Inflammatory macrophage treated with lipopolysaccharide for 1 hour (primary cell): ENCODE data around the gene LAMA3.

Experiments used
- DNase-seq, 2 donors: peaks; one replicate each; pipeline ENCODE4 v3.0.0-alpha.2; 2020 to 2022

Gene LAMA3

GRCh38 chr18:23825496-23825895, 136.2 kb downstream of the LAMA3 start:
- DNase-seq, result no peak

DNA sequence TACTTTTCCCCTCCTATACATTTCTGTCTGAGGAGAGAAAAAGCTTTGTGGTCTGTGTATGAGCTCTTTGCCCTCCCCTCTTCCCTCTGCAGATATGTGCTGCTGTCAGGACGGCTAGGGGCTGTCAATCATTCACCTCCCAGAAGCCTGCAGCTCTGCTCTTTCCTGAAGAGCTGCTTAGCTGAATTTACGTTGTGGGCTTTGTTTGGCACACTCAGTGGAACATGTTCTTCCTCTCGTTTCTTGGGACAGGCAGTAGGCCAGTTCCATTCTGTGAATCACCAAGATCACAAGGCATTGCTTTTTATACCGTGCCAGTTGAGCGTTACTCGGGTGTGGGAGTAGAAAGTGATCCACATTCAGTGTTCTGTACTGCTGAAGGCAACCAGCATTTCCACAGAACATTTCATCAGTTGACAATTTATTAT, 136.7 kb downstream of the LAMA3 start:
- DNase-seq, result peak; percentile 56 to 74

GRCh38 chr18:23826850-23827620, 137.8 kb downstream of the LAMA3 start:
- no peak for DNase-seq

DNA sequence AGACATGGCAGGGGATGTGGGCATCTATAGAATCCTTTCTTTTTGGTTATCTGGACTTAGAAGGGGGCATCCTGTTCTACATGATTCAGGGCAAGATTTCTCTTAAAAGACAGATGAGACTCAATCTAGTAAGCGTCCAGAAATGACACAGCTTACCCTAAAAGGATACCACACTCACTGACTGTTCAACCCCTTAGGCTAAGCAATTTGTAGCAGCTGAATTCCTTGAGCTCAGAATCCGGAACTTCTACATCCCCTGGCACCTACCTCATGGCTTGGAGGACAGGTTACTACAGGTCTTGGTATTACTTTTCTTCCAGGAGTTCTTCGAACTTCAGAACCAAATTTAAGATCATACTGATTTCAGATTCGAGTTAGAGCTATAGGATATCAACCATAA, 138.4 kb downstream of the LAMA3 start:
- DNase-seq, result no peak

- DNase-seq, result peak; percentile 45 to 68
These were observed 139.2 kb downstream of the LAMA3 start for GRCh38 chr18:23828426-23828825.

DNA sequence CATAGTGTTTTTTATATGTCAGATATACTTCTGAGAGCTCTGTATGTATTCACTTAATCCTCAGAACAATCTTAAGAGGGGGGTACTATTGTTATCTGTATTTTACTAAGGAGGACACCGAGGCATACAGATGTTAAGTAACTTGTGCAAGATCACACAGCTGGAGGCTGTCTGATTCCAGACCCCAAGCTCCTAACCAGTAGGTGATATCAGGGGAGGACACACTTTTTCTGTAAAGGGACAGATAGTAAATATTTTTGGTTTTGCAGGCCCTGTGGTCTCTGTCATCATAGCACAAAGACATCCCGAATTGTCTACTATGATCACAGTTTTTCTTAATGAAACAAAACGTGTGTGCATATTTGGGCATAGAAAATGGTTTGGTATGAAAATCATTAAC, 143.7 kb downstream of the LAMA3 start:
- DNase-seq, result no peak

- no peak for DNase-seq
These were observed 144.5 kb downstream of the LAMA3 start for GRCh38 chr18:23833714-23834113.

DNA sequence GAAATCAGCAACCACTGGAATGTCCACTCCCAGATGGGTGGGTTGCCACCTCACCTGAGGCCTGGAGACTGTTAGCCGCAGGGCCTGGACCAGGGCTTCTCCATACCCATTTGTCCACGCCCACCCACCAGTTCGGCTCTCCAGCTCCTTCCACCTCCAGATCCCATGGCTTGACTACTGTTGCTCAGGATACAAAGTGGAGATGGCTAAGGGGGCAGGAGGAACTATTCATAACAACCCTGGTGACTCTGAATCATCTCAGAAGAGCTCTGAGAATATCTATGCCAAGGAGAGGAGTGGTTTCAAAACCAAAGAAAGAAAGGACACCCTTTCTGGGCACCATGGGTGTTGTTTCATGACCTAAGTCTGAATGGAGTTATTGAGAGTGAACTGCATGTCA, 145.8 kb downstream of the LAMA3 start:
- peak; percentile 62 to 93 for DNase-seq

DNA sequence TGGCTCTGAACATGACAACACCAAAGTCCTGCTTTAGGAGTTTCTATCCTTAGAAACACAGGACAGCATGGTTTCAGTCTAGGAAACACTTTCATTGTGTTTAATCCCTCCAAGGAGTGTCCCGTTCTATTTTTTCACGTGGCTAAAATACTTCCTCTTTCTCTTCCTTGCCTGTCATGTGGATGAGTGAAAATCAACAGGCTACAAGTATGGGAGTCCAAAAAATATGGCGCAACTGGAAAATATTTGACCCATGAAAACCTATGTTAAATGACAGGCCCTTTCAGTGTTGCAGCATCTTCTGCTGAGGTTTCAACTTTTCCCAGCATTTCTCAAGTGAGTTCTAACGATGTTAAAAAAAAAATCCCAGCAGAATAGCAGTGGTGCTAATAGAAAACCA, 146.3 kb downstream of the LAMA3 start:
- DNase-seq, result peak; percentile 90 to 96

GRCh38 chr18:23837591-23837990, 148.3 kb downstream of the LAMA3 start:
- peak; percentile 80 to 86 for DNase-seq

DNA sequence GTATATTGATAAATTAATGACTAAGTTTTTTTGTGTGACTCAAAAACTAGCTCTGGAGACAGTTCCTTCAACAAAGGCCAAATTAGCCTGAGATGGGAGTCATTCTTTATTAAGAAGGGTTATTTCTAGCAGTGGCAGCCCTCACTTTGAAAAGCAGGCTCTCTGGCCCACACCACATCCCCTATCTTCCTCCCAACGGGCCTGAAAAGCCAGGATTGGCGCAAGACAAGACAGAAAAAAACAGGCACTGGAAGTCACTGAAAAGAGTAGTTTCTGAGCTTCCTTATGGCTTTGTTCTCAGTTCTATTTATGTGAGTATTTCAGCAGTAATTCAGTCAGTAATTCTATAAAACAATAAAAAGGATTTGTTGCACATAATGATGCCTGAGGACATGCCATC, 149.0 kb downstream of the LAMA3 start:
- peak; percentile 14 to 46 for DNase-seq

DNA sequence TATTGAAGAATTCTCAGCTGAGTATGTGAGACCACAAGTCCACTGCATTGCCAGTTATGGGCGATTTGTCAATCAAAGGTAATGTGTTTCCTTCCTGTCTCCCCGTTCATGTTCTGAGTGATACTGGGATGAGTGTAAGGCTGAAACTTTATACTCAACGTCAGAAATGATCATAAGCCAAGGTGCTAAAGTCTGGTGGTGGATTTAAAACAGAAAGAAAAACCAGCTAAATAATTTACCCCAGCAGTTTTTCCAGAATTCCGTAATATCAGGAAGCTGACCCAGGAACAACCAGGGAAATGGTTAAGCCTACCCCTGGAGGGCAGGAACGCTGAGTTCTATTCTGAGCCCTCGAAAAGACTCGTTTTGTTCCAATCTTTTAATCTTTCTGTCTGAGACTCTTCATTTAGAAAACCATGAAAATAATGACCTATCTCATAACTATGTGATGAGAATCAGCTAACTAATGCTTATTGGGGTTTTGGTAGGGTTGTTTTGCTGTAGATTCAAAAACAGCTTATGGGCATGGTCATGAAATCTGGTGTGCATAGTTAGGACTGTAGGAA, 149.6 kb downstream of the LAMA3 start:
- DNase-seq, result no peak

DNA sequence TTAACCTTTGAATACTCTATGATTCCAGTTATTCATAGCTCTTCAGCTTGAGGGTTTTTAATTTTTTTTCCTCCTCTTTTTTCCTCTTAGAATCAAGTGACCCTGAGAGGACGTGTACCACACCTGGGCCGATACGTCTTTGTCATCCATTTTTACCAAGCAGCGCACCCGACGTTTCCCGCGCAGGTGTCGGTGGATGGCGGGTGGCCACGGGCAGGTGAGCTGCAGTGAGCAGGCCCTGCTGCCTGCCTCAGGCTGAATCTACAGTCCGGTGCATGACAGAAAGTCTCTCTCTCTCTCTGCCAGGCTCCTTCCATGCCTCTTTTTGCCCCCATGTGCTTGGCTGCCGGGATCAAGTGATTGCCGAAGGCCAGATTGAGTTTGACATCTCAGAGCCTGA, 153.1 kb downstream of the LAMA3 start:
- DNase-seq, result no peak

- DNase-seq, result no peak
These were observed 155.9 kb downstream of the LAMA3 start for GRCh38 chr18:23844991-23845680.

GRCh38 chr18:23845988-23846630, 156.9 kb downstream of the LAMA3 start:
- no peak for DNase-seq

GRCh38 chr18:23847321-23847986, 158.2 kb downstream of the LAMA3 start:
- no peak for DNase-seq

DNA sequence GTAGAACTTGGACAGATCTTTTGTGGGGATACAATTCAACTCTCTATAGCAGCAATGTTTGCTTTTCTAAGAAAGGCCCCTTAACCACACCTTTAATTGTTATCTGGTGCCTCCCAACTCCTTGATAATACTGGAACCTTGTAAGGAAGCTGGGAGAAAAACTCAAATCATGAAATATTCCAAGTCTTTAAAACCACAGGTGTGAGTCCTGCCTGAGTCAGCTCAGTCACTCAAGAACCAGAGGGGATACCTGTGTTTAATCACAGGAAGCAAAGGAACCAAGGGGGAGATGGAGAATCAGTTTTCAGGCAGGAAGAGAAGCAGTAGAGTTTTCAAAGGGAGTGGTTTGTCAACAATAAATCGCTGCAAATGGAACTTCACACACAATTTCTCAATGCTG, 159.9 kb downstream of the LAMA3 start:
- DNase-seq, result no peak

GRCh38 chr18:23850215-23850614, 161.0 kb downstream of the LAMA3 start:
- DNase-seq, result no peak

- DNase-seq, result no peak
These were observed 162.3 kb downstream of the LAMA3 start for GRCh38 chr18:23851470-23852002.

DNA sequence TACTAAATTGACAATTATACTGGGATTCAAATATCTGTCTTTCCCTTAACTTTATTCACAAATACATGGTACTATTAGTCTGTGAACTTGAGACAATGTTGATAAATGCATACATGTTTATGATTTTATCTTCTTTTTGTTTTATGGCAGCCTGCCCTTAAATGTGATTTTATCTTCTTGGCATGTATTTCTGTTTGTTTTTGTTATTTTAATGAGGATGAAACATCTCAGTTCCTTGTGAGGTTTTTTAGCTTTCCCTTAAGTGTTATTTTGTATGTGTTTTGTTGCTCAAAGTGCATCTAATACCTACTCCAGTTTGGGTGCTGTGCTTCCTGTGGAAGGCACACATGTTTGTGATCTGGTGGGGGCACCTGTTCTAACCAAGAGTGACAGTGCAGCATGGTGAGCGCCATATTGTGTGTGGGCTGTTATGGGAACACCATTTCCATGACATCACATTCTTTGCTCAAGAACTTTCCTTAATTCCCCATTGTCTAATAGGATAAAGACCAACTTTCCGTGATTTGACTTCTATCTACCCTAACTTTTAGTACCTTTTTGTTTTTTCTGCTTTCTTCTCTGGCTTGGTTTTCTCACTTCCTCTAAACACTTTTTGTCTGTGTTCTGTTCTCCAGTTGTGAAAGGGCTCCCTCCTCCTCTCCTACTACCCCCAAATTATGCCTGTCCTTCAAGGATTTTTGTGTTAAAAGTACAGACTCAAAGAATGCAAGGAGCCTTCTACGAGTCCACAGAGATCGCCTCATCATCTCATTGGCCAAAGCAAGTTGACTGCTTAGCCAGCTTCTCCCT, 163.2 kb downstream of the LAMA3 start:
- DNase-seq, result no peak

- peak in 1 of 2 donors; percentile 41 for DNase-seq
These were observed 164.4 kb downstream of the LAMA3 start for GRCh38 chr18:23853448-23854195.
